IPS DF 4.7 (cell line): ENCODE results near the gene C18orf63.
A peak's percentile ranks its signal among the peaks of the same experiment; 100 is the strongest.
"Not testable (repeated sequence)": the region's sequence is repeated elsewhere in the genome, so short reads cannot be mapped to it uniquely, and the experiment has no call there.

ENCODE experiments used
- DNase-seq: peaks from one replicate; pipeline ENCODE4 v3.0.0-alpha.2; 2013; ENCODE audit warnings: low spot score; ENCODE audit errors: extremely low read depth

Gene C18orf63

GRCh38 chr18:74326791-74327190, 11.2 kb downstream of the C18orf63 start:
- not testable (repeated sequence) for DNase-seq

GRCh38 chr18:74328206-74328605, 12.6 kb downstream of the C18orf63 start:
- no peak for DNase-seq

- DNase-seq, result no peak
Observed at GRCh38 chr18:74329688-74330205, 14.1 kb downstream of the C18orf63 start.

- DNase-seq, result no peak
Observed at GRCh38 chr18:74331404-74331803, 15.8 kb downstream of the C18orf63 start.

- DNase-seq, result no peak
Observed at GRCh38 chr18:74333091-74333490, 17.5 kb downstream of the C18orf63 start.

GRCh38 chr18:74334242-74334893, 18.7 kb downstream of the C18orf63 start:
- DNase-seq, result no peak

GRCh38 chr18:74336656-74337055, 21.0 kb downstream of the C18orf63 start:
- DNase-seq, result no peak

DNA sequence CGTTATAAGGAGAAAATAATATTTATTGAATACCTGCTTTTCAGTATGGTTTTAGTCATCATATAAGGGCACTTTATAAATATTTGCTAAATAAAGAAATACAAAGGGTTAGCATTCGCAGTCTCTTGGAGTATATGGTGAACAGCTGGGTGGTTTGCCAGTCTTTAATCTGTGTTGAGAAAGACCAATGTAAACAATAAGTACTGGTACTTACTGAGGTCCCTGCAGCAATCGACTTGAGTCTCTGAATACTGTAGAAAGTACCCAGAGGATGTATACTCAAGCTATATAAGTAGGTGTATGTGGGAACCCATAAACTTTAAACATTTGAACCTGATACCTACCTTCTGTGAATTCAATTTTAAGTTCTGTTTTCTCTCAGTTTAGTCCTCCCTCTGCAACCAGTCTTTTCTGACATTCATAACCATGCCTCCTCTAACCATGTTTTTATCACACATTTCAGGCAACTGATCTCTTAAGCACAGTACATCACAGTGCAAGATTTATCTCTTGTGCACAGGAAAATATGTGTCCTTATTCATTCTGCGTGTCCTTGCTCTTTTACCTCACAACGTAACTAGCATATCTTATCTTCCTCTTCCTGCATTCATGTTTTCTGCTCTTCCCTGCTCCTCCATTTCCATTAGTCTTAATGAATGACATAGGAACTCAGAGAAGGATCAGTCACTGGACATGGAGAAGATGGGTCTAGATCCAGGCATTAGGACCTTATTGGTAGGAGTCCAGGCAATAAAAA, 21.7 kb downstream of the C18orf63 start:
- DNase-seq, result no peak

DNA sequence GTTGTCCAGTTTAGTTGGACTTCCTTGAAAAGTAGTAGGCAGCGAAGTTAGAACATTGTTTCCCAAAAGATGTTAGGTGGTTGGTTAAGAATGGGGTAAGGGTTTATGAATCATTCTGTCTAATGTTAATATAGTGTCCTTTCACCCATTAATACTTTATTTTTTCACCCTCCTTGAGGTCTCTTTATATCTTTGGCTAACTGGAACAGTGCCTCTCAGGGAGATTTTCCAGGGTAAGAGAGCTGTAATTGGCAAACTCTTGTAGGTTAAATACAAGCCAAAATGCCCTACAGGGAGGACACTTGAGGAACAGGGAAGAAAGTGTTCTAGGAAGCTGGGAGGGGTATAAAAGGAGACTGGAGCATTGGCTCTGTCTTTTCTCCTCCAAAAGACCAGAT, 22.3 kb downstream of the C18orf63 start:
- no peak for DNase-seq

DNA sequence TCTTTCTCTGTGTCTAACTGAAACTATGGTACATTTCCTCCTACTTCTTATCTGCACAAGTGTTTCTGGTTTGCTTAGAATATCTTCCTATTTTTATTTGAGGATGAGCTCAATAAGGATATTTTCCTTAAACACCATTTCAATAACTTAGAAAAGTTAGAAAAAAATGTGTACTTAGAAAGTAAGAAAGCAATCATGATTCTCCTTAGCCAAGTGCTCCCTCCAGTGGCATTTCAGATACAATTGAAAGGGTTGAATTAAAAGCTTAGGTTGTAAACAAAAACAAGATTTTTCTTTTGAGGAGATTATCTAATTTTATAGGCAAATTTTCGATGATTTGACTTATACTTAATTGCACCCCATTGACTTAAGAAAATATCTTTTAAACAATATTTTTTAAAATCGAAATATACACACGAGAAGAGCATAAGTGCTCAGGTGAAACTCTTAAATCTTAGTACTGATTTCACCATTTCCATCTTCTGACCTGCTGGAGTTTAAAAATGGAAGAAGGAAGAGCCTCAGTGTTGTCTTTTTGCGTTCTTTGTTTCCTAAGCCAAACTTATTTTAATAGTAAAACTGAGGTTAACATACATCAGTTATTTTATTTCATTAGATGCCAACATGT, 26.9 kb downstream of the C18orf63 start:
- no peak for DNase-seq

DNA sequence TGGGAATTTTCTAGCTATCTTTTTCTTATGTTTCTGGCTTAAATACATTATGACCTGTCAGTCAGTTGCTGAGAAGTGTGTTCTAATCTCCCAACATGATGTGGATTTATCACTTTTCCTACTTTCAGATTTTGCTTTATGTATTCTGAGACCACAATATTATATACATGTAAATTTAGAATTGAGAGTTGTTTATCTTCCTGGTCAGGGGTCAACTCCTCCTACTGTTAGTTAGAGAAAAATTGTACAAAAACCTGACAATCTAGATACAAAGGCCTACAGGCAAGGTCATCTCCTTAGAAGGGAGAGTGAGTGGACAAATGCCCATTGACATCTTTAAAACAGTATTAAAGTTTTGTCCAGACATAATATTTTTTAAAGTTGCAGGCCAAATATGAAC, 30.6 kb downstream of the C18orf63 start:
- DNase-seq, result no peak

- DNase-seq, result no peak
Observed at GRCh38 chr18:74348581-74348980, 32.9 kb downstream of the C18orf63 start.

DNA sequence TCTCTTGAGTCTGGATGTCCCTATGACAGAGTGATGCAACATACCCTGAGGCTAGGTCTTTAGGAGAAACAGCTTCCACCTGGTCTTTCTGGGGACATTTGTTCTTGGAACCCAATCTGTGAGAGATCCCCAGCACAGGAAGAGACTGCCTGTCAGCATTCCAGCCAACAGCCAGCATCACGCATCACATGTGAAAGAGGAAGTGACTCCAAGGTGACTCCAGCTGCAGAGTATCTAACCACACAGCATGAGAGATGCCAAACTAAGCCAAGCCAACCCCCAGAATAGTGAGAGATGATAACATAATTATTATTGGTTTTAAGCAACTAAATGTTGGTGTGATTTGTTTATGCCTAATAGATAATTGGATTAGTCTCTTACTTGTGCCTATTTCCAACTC, 35.7 kb downstream of the C18orf63 start:
- DNase-seq, result no peak

DNA sequence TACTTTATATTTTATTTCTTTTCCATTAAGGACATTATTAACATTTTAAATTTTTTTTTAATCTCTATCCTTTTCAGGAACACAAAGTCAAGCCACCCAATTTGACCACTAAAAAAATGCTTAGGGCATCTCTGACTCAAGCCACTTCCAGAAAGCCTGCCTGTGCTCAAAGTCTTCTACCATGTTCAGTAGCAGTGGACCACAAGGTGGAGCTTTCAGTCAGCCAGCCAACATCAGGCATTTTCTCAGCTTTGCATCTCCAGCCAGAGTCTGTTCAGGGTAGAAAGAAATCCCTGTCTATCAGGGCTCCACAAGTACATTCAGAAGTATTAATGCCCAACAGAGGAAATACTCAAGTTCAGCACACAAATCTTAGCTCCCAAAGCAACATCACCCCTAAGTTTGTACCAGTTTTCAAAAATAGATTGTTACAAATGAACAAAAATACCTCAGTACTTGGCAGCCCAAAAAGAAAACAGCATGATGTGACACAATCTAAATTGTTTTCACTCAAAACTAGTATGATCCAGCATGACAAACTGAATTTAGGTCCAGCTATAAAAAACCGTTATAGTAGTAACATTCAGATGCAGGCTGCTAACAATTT, 37.6 kb downstream of the C18orf63 start:
- DNase-seq, result peak; percentile 46

DNA sequence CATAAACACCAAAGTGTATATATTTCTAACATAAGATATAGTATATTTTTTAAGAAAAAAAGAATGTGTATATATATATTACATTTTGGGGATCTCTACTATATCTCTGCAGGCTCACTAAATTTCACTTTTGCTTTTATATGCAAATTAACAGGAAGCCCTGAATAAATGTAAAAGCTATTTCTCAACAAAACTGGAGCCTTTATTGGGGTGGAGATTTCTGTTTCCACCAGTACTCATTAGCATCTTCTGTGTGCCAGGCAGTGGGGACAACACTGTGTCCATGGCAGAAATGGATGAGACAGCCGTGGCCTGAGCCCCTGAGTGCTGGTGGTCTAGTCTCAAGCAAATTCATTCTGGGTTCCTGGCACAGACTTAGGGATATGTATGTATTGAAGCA, 41.3 kb downstream of the C18orf63 start:
- no peak for DNase-seq

- no peak for DNase-seq
Observed at GRCh38 chr18:74360852-74361655, 45.4 kb downstream of the C18orf63 start.

GRCh38 chr18:74367905-74368304, 52.3 kb downstream of the C18orf63 start:
- no peak for DNase-seq

DNA sequence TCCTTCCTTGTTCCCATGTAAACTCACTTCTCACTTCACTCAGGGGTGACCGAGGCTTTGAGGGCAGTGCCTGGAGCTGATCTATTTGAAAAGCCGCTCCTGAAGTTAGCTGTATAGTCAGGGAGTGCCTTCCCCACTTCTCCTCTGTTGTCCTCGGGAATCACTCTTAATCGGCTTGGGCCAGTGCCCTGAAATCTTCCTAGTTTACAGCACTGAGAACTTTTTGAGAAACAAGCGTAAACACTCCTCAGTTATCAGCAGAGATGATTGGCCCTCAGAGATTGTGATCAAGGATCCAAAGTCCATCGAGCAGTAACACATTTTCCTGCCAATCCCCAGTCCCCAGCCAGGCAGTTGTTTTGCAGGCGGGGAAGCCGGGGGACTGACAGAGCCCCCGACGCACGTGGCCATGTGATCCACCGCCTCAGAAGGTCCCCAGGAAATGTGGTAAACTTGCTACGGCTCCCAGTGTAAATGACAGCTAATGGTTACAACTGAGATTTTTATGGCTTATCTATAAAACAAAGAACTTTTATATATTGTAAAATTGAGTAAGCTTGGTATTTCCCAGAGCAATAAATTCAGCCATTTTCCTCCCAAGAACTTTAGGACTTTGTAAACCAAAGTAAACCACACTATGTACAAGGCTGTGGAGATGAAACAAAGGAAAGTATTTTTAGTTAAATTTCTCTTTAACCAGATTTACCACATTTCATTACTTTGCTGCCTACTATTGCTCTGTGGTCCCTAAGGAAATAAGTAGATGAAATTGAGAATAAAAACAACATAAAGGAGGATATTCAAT, 53.5 kb downstream of the C18orf63 start:
- no peak for DNase-seq

DNA sequence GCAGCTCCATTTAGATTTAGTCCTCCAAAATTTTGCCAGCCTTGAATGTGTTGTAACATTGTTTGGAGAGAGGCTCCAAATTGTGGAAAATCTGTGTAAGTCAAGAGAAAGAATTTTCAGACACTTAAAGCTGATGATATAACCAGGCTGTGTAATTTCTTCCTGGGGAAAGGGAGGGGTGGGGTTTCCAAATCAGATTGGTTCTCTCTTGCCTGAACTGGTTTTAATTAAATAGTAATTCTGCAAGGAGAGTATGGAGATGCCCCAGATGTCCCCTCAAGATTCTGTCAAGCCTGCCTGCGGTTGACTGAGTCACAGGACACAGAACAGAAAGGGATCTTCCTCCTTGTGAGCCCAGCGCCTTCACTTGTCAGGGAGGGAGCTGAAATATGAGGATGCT, 54.5 kb downstream of the C18orf63 start:
- no peak for DNase-seq

GRCh38 chr18:74373428-74373827, 57.8 kb downstream of the C18orf63 start:
- no peak for DNase-seq
